Pulmonary artery endothelial cell (primary cell): ENCODE data around the gene MEF2C. TPM values are rescaled to one million over a fixed set of nuclear protein-coding genes. Genes with fewer than 3 reads are reported as not detected.

Source experiments
- DNase-seq: peaks from one replicate; pipeline ENCODE4 v3.0.0-alpha.2; 2011; ENCODE audit warnings: low read depth, low spot score
- total RNA-seq: library from RNA; depleted of rRNA; stranded (reverse); fragments of >200 nt; gene quantifications from 2 replicates; pipeline ENCODE4 v1.2.3, GENCODE V29; 2014

MEF2C gene
- total RNA-seq, 1 donor from 2014 or later: 33.2 TPM

DNA sequence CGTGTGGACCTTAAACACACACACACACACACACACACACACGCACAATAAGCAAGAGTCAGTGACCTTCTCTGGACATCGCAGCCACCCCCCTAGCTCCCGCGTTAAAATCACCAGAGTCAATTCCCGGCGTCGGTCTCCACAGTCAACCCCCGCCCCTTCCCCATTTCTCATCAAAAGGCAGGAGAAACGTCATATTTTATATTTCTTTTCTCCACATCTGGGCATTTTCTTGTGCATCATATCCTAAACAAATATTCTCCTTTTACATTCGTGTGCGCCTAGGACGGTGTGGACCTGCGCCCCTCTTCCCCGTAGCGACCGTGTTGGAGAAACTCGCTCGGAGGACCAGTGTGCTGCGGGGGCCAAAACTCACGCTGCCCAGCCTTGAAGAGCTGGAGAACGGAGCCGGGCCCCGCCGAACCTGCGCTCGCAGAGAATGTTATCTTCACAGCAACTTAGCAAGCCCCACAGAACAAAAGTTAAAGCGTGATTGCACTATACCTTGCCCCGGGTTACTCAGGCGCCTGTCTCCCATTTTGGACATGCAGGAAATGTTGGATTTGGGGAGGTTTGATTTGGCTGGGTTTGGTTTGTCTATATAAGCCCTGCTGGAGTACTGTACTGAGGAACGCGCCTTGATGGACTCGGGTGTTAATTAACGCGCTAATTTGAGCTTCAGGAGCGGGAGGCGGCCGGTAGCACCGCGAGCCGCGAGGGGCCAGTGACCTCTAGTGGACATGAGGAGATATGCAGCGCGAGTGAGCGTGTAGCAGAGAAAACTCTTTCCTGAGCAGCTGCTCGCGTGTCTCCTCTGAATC lies 192.4 kb downstream of the MEF2C start:
- no peak for DNase-seq

- no peak for DNase-seq
These were observed 193.1 kb downstream of the MEF2C start for GRCh38 chr5:88689668-88690408.

DNA sequence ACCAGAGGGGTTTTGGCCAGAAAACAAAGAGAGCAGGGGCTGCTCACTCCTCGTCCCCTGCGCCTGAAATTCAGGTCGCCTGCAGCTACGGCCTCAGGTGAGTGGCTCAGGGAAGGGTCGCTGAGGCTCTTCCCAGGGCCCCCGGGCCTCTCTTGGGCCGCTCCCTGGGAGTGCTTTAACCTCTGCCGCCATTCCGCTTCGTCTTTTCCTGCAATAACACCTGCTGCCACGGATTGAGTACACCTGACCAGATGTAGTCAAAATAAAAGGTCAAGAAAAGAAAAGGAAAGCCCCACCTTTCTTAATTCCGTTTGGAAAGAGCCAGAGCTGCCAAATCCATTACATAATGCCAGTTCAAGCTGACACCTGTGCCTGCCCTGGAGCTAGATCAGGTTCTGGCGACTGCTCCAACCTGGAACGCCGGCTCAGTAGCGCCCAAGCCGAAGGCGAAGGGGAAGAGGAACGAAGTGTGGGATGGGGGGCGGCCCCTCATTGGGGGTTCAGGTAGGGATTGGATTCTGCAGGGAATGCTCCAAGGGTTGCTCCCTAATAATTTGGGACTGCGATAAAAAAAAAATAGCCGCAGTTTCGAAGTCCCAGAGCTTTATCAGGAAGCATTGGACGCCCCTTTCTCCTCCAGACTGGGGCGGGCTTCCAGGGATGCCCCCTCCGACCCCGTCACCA lies 193.9 kb downstream of the MEF2C start:
- DNase-seq: no peak

GRCh38 chr5:88688156-88688983 lies 194.6 kb downstream of the MEF2C start:
- no peak for DNase-seq

GRCh38 chr5:88687373-88687911 lies 195.5 kb downstream of the MEF2C start:
- no peak for DNase-seq

GRCh38 chr5:88686726-88687125 lies 196.3 kb downstream of the MEF2C start:
- DNase-seq: no peak

GRCh38 chr5:88685591-88686541 lies 197.1 kb downstream of the MEF2C start:
- DNase-seq: no peak

DNA sequence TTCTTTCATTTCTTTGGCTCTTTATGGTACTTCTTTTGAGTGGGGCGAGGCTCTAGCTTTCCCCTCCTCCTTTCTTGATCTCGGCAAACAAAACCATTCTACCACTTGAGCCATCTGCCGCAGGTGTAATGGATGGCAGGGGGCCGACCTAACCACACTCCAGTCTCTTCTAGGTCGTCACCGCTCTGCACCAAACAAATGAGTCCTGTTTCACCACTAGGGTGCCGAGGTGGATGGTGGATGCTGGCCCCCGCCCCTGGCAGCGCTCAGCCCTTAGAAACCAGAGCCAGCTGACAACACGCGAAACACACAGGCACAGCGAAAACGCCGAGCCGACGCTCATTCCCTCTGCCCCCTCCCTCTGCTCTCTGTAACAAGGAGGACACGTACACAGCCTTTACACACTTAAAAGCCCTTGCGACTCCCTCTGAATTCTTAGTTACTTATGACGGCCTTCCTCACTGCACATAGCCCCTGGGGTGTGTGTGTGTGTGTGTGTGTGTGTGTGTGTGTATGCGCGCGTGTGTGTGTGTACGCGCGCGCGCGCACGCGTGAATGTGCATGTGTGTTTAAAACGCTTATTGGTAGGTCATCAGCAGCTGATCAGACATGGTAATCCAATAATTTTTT lies 199.4 kb downstream of the MEF2C start:
- no peak for DNase-seq

DNA sequence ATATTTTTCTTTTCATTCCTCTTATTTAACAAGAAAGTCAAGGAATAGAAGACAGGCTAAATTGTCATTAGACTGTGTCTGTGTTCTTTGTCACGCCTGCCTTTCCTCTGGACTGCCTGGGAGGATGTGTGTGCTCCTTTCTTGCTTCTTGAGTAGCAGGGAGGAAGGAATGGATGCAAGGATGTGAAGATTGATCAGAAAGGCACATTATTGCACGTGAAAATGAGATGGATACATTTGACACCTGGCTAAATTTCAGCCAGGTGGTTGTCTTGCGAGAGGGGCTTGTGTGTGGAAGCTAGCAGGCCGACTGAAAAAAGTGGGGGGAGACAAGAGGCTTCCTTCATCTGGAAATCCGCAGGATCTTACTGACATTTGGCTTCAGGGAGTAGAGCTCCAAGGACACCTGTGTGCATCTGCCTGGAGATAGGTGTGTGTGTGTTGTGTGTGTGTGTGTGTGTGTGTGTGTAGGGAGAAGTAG lies 200.1 kb downstream of the MEF2C start:
- no peak for DNase-seq

- DNase-seq: no peak
These were observed 200.9 kb downstream of the MEF2C start for GRCh38 chr5:88682131-88682530.

DNA sequence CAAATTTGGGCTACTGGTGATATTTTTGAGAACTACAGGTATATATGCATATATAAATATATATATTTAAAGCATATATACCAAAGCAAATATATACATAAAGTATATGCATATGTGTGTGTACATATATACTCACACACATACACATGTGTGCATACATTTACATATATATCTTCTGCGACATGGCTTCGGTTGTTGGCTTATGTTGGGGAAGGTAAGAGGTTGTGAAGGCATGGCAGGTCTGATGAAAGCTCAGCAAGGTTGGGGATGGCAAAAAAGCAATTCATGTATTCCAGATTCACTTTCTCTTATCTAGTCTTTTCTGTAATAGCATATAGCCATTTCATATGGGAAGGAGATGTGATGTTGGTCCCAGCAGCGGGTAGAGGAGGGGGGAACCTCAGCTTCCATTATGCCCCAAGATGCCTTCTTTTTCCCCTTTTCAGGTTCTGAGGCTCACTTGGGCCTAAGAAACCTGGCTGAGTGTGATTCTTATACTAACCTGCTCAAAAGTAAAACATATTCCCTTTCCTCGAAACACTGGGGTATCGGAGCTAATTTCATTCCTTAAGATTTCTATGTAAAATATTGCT lies 201.7 kb downstream of the MEF2C start:
- no peak for DNase-seq

GRCh38 chr5:88680253-88681132 lies 202.5 kb downstream of the MEF2C start:
- no peak for DNase-seq

- DNase-seq: no peak
These were observed 203.3 kb downstream of the MEF2C start for GRCh38 chr5:88679638-88680037.

DNA sequence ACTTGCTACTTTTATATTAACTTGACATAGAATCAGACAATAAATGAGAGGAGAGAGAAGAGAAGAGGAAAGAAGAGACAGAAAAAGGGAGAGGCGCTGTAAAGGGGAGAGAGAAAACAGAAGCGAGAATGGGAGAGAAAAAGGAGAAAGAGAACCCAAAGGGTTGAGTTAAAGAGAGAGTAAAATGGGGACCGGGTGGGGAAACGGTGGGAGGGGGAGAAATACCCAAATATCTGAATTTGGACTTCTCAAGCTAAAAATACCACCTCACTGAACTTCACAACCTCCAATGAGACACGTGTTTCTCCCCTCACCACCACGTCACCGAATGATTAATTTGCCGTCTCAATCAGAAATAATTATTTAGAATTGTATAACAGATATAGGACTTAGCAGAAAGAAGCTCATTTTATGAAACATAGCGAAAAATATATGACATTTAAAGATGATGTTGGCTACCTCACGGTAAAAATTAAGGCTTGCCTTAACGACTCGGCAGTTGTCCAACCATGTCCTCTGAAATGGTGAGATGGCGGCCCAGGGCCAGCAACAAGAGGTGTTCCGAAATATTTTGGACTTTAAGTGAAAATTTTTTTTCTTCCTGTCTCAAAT lies 204.1 kb downstream of the MEF2C start:
- DNase-seq: no peak

GRCh38 chr5:88677943-88678769 lies 204.8 kb downstream of the MEF2C start:
- DNase-seq: no peak

DNA sequence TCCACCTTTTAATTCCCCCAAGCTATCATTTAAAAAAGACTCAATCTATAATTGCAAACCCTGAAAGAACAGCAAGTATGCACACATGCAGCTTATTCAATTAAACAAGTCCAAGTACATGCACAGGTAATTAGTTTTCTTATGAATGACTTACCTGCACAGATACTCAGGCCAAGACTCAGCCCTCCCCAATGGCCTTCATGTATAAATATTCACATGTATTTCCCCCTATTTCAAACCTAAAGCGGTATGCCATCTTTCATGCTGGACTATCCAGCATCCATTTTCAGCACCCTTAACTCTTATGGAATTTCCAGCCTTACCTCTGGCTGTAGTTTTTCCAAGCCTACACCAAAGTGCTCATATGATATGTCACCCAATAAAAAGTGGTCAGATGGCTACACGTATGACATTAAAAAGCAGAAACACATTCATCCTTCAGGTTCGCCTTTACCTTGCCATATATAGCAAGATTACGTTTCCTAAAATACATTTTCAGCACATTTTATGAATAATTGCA lies 205.5 kb downstream of the MEF2C start:
- no peak for DNase-seq
